ENCODE results near the gene CCL17.

The CCL17 gene

GRCh38 chr16:57384248-57385070 lies 20.1 kb upstream of the CCL17 start:
- no peak for TF ChIP-seq CTCF (IDR thresholded peaks at IDR 0.05; ENCODE audit: low read depth, low read length, poor library complexity, severe bottlenecking)
- TF ChIP-seq EZH2phosphoT487 (IDR thresholded peaks at IDR 0.05; ENCODE audit: borderline replicate concordance, low read length) = no peak
- no peak overlapping the region for H3K27ac ChIP-seq (ENCODE audit: low read depth, low read length)
- H3K27me3 ChIP-seq (ENCODE audit: control insufficient read depth, low read length) = peaks cover 61% of the 10 kb centered on the region
- H3K9me3 ChIP-seq (ENCODE audit: control insufficient read depth, insufficient read depth, low read length) = no peaks in the 10 kb centered on the region
- H3F3A ChIP-seq (ENCODE audit: control insufficient read depth, insufficient read depth) = no peaks in the 10 kb centered on the region
- no peak overlapping the region for H3K4me2 ChIP-seq (ENCODE audit: low read length)
- H4K20me1 ChIP-seq (ENCODE audit: control insufficient read depth, insufficient read depth, low read depth, low read length) = no peaks in the 10 kb centered on the region
- no peak overlapping the region for H3K4me3 ChIP-seq (ENCODE audit: low read length)
- no peaks in the 10 kb centered on the region for H3K79me2 ChIP-seq (ENCODE audit: control insufficient read depth, low read length)
- H3K36me3 ChIP-seq (ENCODE audit: control insufficient read depth, low read length) = no peaks in the 10 kb centered on the region
- H3K4me1 ChIP-seq (ENCODE audit: control insufficient read depth, low read length) = peaks cover 11% of the 10 kb centered on the region
- H3K9me2 ChIP-seq (replicated peaks; ENCODE audit: control insufficient read depth, low read length) = no peaks in the 10 kb centered on the region

- TF ChIP-seq CTCF (IDR thresholded peaks at IDR 0.05; ENCODE audit: low read depth, low read length, poor library complexity, severe bottlenecking) = no peak
- Histone ChIP-seq H3K36me3 (ENCODE audit: control insufficient read depth, low read length) (no peaks in the 10 kb centered on the region), H3K4me2 (ENCODE audit: low read length) (no peak overlapping the region), H3K4me1 (ENCODE audit: control insufficient read depth, low read length) (peaks cover 11% of the 10 kb centered on the region), H4K20me1 (ENCODE audit: control insufficient read depth, insufficient read depth, low read depth, low read length) (no peaks in the 10 kb centered on the region), H3F3A (ENCODE audit: control insufficient read depth, insufficient read depth) (no peaks in the 10 kb centered on the region), H3K79me2 (ENCODE audit: control insufficient read depth, low read length) (no peaks in the 10 kb centered on the region), H3K4me3 (ENCODE audit: low read length) (no peak overlapping the region), H3K9me2 (replicated peaks; ENCODE audit: control insufficient read depth, low read length) (no peaks in the 10 kb centered on the region), H3K27ac (ENCODE audit: low read depth, low read length) (no peak overlapping the region), H3K27me3 (ENCODE audit: control insufficient read depth, low read length) (peaks cover 66% of the 10 kb centered on the region), H3K9me3 (ENCODE audit: control insufficient read depth, insufficient read depth, low read length) (no peaks in the 10 kb centered on the region)
These were observed 19.5 kb upstream of the CCL17 start for GRCh38 chr16:57385083-57385482.

- Histone ChIP-seq H4K20me1 (ENCODE audit: control insufficient read depth, insufficient read depth, low read depth, low read length) (no peaks in the 10 kb centered on the region), H3F3A (ENCODE audit: control insufficient read depth, insufficient read depth) (no peaks in the 10 kb centered on the region), H3K79me2 (ENCODE audit: control insufficient read depth, low read length) (no peaks in the 10 kb centered on the region), H3K36me3 (ENCODE audit: control insufficient read depth, low read length) (no peaks in the 10 kb centered on the region), H3K9me2 (replicated peaks; ENCODE audit: control insufficient read depth, low read length) (no peaks in the 10 kb centered on the region), H3K4me1 (ENCODE audit: control insufficient read depth, low read length) (peaks cover 11% of the 10 kb centered on the region), H3K4me3 (ENCODE audit: low read length) (no peak overlapping the region), H3K9me3 (ENCODE audit: control insufficient read depth, insufficient read depth, low read length) (no peaks in the 10 kb centered on the region), H3K27me3 (ENCODE audit: control insufficient read depth, low read length) (peaks cover 76% of the 10 kb centered on the region), H3K4me2 (ENCODE audit: low read length) (no peak overlapping the region), H3K27ac (ENCODE audit: low read depth, low read length) (no peak overlapping the region)
- no peak for TF ChIP-seq EZH2phosphoT487 (IDR thresholded peaks at IDR 0.05; ENCODE audit: borderline replicate concordance, low read length)
- TF ChIP-seq CTCF (IDR thresholded peaks at IDR 0.05; ENCODE audit: low read depth, low read length, poor library complexity, severe bottlenecking) = no peak
These were observed 18.1 kb upstream of the CCL17 start for GRCh38 chr16:57386381-57386951.
